HepG2 (cell line): ENCODE measurements around the gene SMPD3. TPM values are rescaled to one million over a fixed set of nuclear protein-coding genes. Genes with fewer than 3 reads are reported as not detected.
A peak's percentile ranks its signal among the peaks of the same experiment; 100 is the strongest.

Experiments
- ETS1 ChIP-seq: sonication (generic); formaldehyde crosslinking; IDR thresholded peaks from 2 replicates; pipeline ENCODE4 v1.4.0; 2020; ENCODE audit warnings: missing genetic modification reagents
- ETV5 ChIP-seq: IDR thresholded peaks from 2 replicates; pipeline ENCODE4 v1.6.1; 2018; ENCODE audit warnings: missing biosample characterization, missing genetic modification reagents, inconsistent platforms, borderline replicate concordance
- GATAD2A ChIP-seq: IDR thresholded peaks from 2 replicates; pipeline ENCODE4 v1.6.1; 2016
- RBM22 ChIP-seq: fragments of 200-400 bp; formaldehyde crosslinking; optimal IDR thresholded peaks from 2 replicates; pipeline ENCODE3; 2017; ENCODE audit warnings: mild to moderate bottlenecking, low read length, moderate library complexity
- RFXANK ChIP-seq: IDR thresholded peaks from 2 replicates; pipeline ENCODE4 v1.6.1; 2016
- SALL2 ChIP-seq: sonication (generic); formaldehyde crosslinking; IDR thresholded peaks from 2 replicates; pipeline ENCODE4 v1.8.1; 2023; ENCODE audit warnings: mild to moderate bottlenecking, missing genetic modification reagents, inconsistent platforms
- SYNCRIP ChIP-seq: fragments of 200-400 bp; formaldehyde crosslinking; IDR thresholded peaks from 2 replicates; pipeline ENCODE4 v1.6.1; 2018; ENCODE audit warnings: mild to moderate bottlenecking, low read depth, low read length; ENCODE audit not compliant: insufficient read depth
- TIGD3 ChIP-seq: sonication (generic); formaldehyde crosslinking; IDR thresholded peaks from 2 replicates; pipeline ENCODE4 v1.5.1; 2020; ENCODE audit warnings: mild to moderate bottlenecking, missing genetic modification reagents, borderline replicate concordance
- ZMYM4 ChIP-seq: sonication (generic); formaldehyde crosslinking; IDR thresholded peaks from 2 replicates; pipeline ENCODE4 v1.8.1; 2023; ENCODE audit warnings: mild to moderate bottlenecking, missing genetic modification reagents
- ZNF138 ChIP-seq: sonication (generic); formaldehyde crosslinking; IDR thresholded peaks from 2 replicates; pipeline ENCODE4 v1.5.0; 2020; ENCODE audit warnings: mild to moderate bottlenecking, low read depth, missing genetic modification reagents
- ZNF160 ChIP-seq: sonication (generic); formaldehyde crosslinking; IDR thresholded peaks from 2 replicates; pipeline ENCODE4 v1.8.0; 2022; ENCODE audit warnings: mild to moderate bottlenecking, inconsistent platforms, missing genetic modification reagents
- ZNF333 ChIP-seq: sonication (generic); formaldehyde crosslinking; IDR thresholded peaks from 2 replicates; pipeline ENCODE4 v1.4.0; 2020; ENCODE audit warnings: mild to moderate bottlenecking, missing genetic modification reagents, borderline replicate concordance
- ZNF335 ChIP-seq: sonication (generic); formaldehyde crosslinking; IDR thresholded peaks from 2 replicates; pipeline ENCODE4 v1.4.0; 2020; ENCODE audit warnings: missing genetic modification reagents
- ZNF431 ChIP-seq: sonication (generic); formaldehyde crosslinking; IDR thresholded peaks from 2 replicates; pipeline ENCODE4 v1.9.0; 2022; ENCODE audit warnings: missing genetic modification reagents, low read depth, mild to moderate bottlenecking, borderline replicate concordance
- ZNF589 ChIP-seq: sonication (generic); formaldehyde crosslinking; conservative IDR thresholded peaks from 2 replicates; pipeline ENCODE4 v1.8.0; 2022; ENCODE audit warnings: mild to moderate bottlenecking, moderate library complexity, missing genetic modification reagents
- ZNF724P ChIP-seq: sonication (generic); formaldehyde crosslinking; IDR thresholded peaks from 2 replicates; pipeline ENCODE4 v1.8.0; 2022; ENCODE audit warnings: missing genetic modification reagents, borderline replicate concordance
- ZXDC ChIP-seq: sonication (generic); formaldehyde crosslinking; IDR thresholded peaks from 2 replicates; pipeline ENCODE4 v1.5.0; 2020; ENCODE audit warnings: mild to moderate bottlenecking, missing genetic modification reagents
- polyA plus RNA-seq, 8 experiments: library from polyadenylated mRNA; depleted of rRNA in 3 of 8; stranded (reverse) in 7 of 8; unstranded in 1 of 8; fragments of >200 nt; fragmentation: Illumina TruSeq in 4 of 8; extraction: Trizol in 4 of 8; gene quantifications; 2 replicates each; pipeline versions ENCODE4 v1.2.1 to v1.2.3, GENCODE V29; 2011 to 2016; ENCODE audit warnings: low read depth in 4 of 8, missing spikeins in 1 of 8, mixed read lengths in 1 of 8; ENCODE audit not compliant: insufficient read depth in 1 of 8
- total RNA-seq, 5 experiments: library from RNA; depleted of rRNA; stranded (reverse); fragments of >200 nt; fragmentation: Illumina TruSeq; extraction: Trizol; gene quantifications; 2 replicates each; pipeline ENCODE4 v1.2.3, GENCODE V29; 2016; ENCODE audit warnings: low read depth in 1 of 5
- TF ChIP-seq, protein P1 (sequence below): sonication (generic); formaldehyde crosslinking; conservative IDR thresholded peaks from 2 replicates; pipeline ENCODE4 v1.8.0; 2022; ENCODE audit warnings: mild to moderate bottlenecking, moderate library complexity, missing genetic modification reagents
- TF ChIP-seq, protein P2 (sequence below): IDR thresholded peaks from 2 replicates; pipeline ENCODE4 v1.6.1; 2016; ENCODE audit warnings: missing compliant biosample characterization, missing genetic modification reagents, borderline replicate concordance
- TF ChIP-seq, protein P3 (sequence below): sonication (generic); formaldehyde crosslinking; IDR thresholded peaks from 2 replicates; pipeline ENCODE4 v1.5.1; 2020; ENCODE audit warnings: mild to moderate bottlenecking, missing genetic modification reagents, moderate library complexity

The SMPD3 gene
- total and polyA plus RNA-seq, 2 of the 13 experiments (the other 11 are each of a cell fraction or from before 2014, with no cell fraction given): 0.07 to 0.32 TPM

GRCh38 chr16:68328151-68328859 is 120.0 kb downstream of the SMPD3 start (continued):
- TF ChIP-seq ZNF335 (CRISPR knock-in tag) (0 out of 2 replicates have a peak, but pooled peaks have one; percentile 35), ETS1 (CRISPR knock-in tag) (no peak), ZNF138 (no peak), ETV5 (peak; percentile 62; the same call in 1 of the 2 replicates), ZNF333 (CRISPR knock-in tag) (no peak), ZNF160 (no peak), GATAD2A (CRISPR knock-in tag) (peak; percentile 34; the same call in 1 of the 2 replicates), ZNF589 (CRISPR knock-in tag) (no peak), SALL2 (CRISPR knock-in tag) (no peak), RFXANK (CRISPR knock-in tag) (no peak), ZNF724P (no peak), ZXDC (CRISPR knock-in tag) (no peak), TIGD3 (CRISPR knock-in tag) (no peak), SYNCRIP (no peak), ZMYM4 (CRISPR knock-in tag) (no peak; the same call in 1 of the 2 replicates), RBM22 (no peak), ZNF431 (CRISPR knock-in tag) (no peak)
- TF ChIP-seq, protein P1, sequence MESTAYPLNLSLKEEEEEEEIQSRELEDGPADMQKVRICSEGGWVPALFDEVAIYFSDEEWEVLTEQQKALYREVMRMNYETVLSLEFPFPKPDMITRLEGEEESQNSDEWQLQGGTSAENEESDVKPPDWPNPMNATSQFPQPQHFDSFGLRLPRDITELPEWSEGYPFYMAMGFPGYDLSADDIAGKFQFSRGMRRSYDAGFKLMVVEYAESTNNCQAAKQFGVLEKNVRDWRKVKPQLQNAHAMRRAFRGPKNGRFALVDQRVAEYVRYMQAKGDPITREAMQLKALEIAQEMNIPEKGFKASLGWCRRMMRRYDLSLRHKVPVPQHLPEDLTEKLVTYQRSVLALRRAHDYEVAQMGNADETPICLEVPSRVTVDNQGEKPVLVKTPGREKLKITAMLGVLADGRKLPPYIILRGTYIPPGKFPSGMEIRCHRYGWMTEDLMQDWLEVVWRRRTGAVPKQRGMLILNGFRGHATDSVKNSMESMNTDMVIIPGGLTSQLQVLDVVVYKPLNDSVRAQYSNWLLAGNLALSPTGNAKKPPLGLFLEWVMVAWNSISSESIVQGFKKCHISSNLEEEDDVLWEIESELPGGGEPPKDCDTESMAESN (CRISPR knock-in tag): no peak
- TF ChIP-seq, protein P2, sequence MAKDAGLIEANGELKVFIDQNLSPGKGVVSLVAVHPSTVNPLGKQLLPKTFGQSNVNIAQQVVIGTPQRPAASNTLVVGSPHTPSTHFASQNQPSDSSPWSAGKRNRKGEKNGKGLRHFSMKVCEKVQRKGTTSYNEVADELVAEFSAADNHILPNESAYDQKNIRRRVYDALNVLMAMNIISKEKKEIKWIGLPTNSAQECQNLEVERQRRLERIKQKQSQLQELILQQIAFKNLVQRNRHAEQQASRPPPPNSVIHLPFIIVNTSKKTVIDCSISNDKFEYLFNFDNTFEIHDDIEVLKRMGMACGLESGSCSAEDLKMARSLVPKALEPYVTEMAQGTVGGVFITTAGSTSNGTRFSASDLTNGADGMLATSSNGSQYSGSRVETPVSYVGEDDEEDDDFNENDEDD: no peak
- TF ChIP-seq, protein P3, sequence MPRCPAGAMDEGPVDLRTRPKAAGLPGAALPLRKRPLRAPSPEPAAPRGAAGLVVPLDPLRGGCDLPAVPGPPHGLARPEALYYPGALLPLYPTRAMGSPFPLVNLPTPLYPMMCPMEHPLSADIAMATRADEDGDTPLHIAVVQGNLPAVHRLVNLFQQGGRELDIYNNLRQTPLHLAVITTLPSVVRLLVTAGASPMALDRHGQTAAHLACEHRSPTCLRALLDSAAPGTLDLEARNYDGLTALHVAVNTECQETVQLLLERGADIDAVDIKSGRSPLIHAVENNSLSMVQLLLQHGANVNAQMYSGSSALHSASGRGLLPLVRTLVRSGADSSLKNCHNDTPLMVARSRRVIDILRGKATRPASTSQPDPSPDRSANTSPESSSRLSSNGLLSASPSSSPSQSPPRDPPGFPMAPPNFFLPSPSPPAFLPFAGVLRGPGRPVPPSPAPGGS (CRISPR knock-in tag): no peak
